HG02759 (cell line): ENCODE measurements around the gene FXN.
"Not testable (repeated sequence)": the region's sequence is repeated elsewhere in the genome, so short reads cannot be mapped to it uniquely, and the experiment has no call there.

Experiments used
- ATAC-seq: cut with Tn5 transposase; IDR thresholded peaks from one replicate; pipeline ENCODE4 v1.9.1; 2021; ENCODE audit warnings: mild to moderate bottlenecking, moderate library complexity; ENCODE audit not compliant: unreplicated experiment

The FXN gene

GRCh38 chr9:69065660-69066059 is 30.1 kb downstream of the FXN start:
- ATAC-seq, result no peak

DNA sequence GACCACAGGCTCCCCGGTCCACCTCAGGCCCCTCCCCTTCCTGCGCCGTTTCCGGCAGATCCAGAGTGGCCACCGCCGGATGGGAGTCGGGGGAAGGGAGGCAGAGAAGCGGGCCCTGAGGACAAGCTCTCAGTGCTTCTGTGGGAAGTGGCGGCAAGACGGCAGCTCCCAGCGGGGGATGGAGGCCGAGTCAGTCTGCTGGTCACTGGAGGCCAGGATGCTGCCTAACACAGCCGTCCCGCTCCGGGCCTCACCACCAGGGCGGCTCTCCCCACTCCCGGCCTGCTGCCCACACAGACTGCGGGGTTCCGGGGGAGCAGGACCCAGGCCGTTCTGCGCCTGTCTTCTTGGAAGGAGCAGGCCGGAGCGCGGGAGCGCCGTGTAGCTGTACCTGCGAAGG is 31.4 kb downstream of the FXN start:
- ATAC-seq, result no peak

GRCh38 chr9:69070201-69070600 is 34.6 kb downstream of the FXN start:
- no peak for ATAC-seq

DNA sequence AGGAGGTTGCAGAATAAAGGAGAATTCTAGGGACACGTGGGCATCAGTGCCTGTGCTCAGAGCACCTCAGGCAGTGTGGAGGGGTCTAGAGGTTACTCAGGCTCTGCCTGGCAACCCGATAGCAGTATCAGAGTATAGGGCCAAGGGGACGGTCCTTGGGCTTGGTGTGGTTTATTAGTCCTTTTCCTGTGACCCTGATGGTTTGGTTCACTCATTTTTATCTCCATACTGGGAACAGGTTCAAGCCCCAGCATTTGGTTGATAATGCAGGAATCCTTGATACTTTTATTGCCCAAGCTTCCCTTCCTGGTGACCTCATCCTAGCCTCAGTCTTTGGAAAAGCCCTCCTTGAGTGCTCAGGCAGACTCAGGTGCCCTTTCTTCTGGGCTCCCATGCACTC is 35.5 kb downstream of the FXN start:
- no peak for ATAC-seq

DNA sequence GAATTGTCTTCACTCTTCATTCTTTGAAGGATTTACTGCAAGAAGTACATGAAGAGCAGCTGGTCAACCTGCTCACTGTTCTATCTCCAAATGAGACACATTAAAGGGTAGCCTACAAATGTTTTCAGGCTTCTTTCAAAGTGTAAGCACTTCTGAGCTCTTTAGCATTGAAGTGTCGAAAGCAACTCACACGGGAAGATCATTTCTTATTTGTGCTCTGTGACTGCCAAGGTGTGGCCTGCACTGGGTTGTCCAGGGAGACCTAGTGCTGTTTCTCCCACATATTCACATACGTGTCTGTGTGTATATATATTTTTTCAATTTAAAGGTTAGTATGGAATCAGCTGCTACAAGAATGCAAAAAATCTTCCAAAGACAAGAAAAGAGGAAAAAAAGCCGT is 37.6 kb downstream of the FXN start:
- ATAC-seq, result no peak

DNA sequence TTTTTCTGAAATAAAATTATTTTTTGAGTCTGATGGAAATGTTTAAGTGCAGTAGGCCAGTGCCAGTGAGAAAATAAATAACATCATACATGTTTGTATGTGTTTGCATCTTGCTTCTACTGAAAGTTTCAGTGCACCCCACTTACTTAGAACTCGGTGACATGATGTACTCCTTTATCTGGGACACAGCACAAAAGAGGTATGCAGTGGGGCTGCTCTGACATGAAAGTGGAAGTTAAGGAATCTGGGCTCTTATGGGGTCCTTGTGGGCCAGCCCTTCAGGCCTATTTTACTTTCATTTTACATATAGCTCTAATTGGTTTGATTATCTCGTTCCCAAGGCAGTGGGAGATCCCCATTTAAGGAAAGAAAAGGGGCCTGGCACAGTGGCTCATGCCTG is 39.2 kb downstream of the FXN start:
- no peak for ATAC-seq

GRCh38 chr9:69076550-69076949 is 41.0 kb downstream of the FXN start:
- no peak for ATAC-seq

DNA sequence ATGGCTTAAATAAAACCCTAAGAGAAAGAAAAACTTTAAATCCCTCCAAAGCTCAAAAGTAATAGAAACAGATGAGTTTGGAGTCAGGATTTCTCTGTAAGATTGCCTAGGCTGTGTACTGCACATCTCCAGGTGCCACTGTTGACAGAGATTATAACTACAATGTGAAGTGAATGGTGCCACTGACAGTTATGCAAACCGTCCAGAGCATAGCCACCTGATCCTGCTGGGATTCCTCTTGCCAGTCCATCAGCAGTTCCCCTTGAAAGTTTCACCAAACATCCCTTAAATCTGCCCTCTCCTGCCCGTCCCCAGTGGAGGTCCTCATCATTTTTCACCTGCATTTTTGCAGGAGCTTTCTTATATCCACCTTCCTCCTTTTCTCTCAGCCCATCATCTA is 42.5 kb downstream of the FXN start:
- ATAC-seq, result no peak

- no peak for ATAC-seq
Measured at GRCh38 chr9:69078581-69078980, 43.0 kb downstream of the FXN start.

- no peak for ATAC-seq
Measured at GRCh38 chr9:69079186-69079585, 43.6 kb downstream of the FXN start.

- ATAC-seq, result no peak
Measured at GRCh38 chr9:69081261-69081660, 45.7 kb downstream of the FXN start.

DNA sequence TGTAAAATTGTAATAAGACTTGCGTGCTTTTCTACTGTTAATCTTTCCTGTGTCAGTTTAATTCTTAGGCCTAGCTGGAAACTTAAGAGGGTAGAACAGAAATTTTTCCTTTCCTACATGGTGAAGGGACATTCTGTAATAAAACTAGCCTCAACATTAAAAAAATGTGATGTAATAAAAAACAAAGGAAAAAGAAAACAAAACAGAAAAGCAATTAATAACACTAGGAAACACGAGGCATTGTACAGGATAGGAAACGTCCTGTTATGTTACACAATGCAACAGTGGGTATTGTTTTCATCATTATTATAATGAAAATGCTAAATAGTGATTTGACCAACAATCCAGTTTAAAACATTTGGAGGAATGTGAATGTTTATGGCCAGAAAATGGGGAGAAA is 47.8 kb downstream of the FXN start:
- ATAC-seq, result no peak

GRCh38 chr9:69085569-69086283 is 50.2 kb downstream of the FXN start:
- ATAC-seq, result no peak

DNA sequence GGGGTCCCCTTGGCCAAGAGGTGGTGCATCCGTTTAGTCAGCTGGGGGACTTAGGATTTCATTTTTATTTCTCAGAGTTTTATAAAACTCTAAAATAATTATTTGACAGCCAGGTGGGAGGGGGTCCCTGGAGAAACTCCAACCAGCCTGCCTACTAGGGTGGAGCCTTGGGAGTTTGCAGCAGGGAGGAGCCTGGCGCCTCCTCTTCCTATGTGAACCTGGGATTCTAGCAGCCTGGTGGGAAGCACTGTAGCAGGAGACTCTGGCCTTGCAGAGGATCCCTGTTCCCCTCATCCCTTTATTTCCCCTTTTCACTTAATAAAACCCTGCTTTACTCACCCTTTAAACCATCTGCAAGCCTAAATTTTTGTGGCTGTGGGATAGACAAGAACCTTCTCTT is 50.8 kb downstream of the FXN start:
- ATAC-seq, result no peak

GRCh38 chr9:69086769-69087168 is 51.2 kb downstream of the FXN start:
- no peak for ATAC-seq

DNA sequence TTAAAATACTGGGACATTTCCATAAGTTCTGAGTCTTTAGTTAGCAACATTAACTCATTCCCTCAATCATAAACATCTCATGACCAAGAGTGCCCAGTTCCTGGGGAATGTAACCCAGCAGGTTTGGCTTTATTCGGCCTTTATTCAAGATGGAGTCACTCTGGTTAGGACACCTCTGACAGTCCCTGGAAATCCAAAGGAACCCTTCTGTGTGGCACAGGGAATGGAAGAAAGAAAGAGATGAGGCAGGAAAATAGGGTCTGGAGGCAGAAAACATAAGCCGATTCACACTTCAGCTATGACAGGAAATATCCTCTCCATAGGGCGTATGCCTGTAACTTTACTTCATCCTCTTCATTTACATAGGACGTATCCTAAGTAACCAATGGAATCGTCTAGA is 53.5 kb downstream of the FXN start:
- no peak for ATAC-seq

DNA sequence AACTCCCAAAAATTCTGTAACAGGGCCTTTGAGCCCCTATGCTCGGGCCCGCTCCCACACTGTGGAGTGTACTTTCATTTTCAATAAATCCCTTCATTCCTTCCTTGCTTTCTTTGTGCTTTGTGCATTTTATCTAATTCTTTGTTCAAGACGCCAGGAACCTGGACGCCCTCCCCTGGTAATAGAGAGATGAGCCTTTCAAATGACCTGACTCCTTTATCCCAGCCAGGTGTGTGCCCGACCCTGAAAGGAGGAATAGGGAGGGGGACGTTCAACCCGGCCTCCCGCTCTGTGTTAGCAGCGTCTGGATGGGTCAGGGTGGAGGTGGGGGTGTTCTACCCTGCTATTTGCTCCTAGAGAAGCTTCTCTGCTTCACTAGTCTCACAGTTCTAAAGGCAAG is 53.9 kb downstream of the FXN start:
- no peak for ATAC-seq

- ATAC-seq, result no peak
Measured at GRCh38 chr9:69090140-69090750, 54.7 kb downstream of the FXN start.

DNA sequence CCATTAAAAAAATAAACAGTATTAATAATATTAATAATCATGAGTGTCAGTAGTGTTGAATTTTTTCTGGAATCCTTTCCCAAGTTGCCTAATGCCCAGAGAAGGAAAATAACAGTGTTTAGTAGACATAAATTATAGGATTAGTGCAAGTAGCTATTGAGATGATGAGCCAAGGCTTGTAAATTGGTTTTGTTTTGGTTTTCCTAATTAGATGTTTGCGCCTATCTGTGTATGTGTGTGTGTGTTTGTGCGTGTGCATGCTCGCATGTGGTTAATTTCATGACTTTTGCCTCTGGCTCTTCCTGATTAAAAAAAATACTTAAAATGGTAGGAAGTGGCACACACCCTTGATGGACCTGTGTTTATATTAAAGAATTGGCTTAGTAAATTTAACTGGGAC is 55.4 kb downstream of the FXN start:
- no peak for ATAC-seq

- peak; percentile 65 for ATAC-seq
Measured at GRCh38 chr9:69093471-69094103, 58.0 kb downstream of the FXN start.

GRCh38 chr9:69094361-69095135 is 59.0 kb downstream of the FXN start:
- not testable (repeated sequence) for ATAC-seq

DNA sequence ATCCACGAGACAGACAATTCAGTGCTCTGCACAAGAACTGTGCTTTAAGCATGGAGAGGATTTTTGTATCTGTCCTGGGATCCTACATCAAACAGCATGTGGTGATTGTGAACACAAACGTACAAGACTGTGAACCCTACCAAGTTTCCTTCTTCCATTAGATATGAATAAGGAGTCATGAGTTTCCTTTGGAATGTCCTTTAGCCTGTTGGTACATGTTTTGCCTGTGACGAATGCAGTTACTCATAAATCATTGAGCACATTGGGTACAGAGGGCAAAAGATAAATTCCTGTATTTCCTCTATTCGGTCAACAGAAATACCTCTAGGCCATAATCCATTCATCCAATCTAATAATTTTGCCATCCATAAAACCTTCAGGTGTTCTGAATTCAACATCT is 61.5 kb downstream of the FXN start:
- ATAC-seq, result no peak
